GM12872 (cell line): ENCODE data around the gene PNPLA6.

Experiments used
- CTCF ChIP-seq: IDR thresholded peaks from 3 replicates; pipeline ENCODE4 v1.5.1; 2011; ENCODE audit warnings: low read depth, mild to moderate bottlenecking, low read length, moderate library complexity; ENCODE audit not compliant: insufficient read depth

The PNPLA6 gene

GRCh38 chr19:7516878-7517277, 18.6 kb upstream of the PNPLA6 start:
- no peak for TF ChIP-seq CTCF

GRCh38 chr19:7519361-7520130, 16.0 kb upstream of the PNPLA6 start:
- TF ChIP-seq CTCF: no peak

- no peak for TF ChIP-seq CTCF
Measured at GRCh38 chr19:7520131-7521051, 15.1 kb upstream of the PNPLA6 start.

GRCh38 chr19:7521551-7522071, 13.9 kb upstream of the PNPLA6 start:
- no peak for TF ChIP-seq CTCF

- no peak for TF ChIP-seq CTCF
Measured at GRCh38 chr19:7522072-7522922, 13.2 kb upstream of the PNPLA6 start, which contains the start of gene MCOLN1. Gene MCOLN1, plus strand, starts transcription at chr19:7522624. Its CDS starts 127 bp downstream, at chr19:7522751.

GRCh38 chr19:7522923-7523667, 12.4 kb upstream of the PNPLA6 start:
- TF ChIP-seq CTCF: no peak
